Stimulated activated CD8-positive, alpha-beta memory T cell treated with anti-CD3 and anti-CD28 coated beads, Interleukin-4, amount 100 ng/mL, for 1 hour (primary cell): Measurements from ENCODE around the gene SMYD5.

Experiments
- DNase-seq, 2 donors: peaks; one replicate each; pipeline ENCODE4 v3.0.0-alpha.2; 2020; ENCODE audit warnings: low read depth in 2 of 2, low spot score in 1 of 2

The SMYD5 gene

DNA sequence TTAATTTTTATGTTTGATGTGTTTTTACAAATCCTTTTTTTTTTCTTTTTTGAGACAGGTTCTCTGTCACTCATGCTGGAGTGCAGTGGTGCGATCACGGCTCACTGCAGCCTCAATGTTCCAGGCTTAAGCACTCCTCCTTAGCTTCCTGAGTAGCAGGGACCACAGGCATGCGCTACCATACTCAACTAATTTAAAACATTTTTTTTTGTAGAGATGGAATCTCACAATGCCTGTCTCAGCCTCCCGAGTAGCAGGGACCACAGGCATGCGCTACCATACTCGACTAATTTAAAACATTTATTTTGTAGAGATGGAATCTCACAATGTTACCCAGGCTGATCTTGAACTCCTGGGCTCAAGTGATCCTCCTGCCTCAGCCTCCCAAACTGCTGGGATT lies 8.4 kb upstream of the SMYD5 start:
- DNase-seq: no peak

DNA sequence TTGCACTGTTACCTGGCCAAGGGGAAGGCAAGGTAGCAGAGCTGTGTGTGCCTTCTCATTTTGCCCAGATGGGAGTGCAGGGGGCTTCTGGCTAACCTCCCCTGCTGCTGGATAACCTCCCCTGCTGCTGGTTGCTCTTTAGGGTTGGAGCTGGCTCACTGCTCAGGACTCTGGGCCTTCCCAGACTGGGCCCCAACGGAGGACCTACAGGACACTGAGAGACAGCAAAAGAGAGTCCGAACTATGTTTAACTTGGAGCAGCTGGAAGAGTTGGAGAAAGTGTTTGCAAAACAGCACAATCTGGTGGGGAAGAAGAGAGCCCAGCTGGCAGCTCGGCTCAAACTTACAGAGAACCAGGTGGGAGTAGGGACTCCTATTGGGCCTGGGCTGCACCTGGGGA lies 5.8 kb upstream of the SMYD5 start:
- DNase-seq: no peak

DNA sequence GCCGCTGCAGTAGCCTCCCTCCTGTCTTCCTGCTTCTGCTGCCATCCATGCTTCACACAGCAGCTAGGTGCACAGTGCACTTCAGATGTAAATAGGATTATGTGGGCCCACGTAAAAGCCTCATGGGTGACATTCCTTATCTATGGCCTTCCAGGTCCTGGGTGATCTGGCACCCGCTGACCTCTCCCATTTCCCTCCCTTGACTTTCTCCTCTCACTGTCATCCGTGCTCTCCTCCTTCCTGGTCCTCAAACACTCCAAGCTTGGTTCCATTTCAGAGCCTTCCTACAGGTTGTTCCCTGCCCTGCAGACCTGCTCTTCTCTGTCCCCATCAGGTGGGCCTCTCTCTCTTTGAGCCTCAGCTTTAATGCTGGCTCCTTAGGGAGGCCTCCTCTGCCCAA lies 4.0 kb upstream of the SMYD5 start:
- DNase-seq: no peak

DNA sequence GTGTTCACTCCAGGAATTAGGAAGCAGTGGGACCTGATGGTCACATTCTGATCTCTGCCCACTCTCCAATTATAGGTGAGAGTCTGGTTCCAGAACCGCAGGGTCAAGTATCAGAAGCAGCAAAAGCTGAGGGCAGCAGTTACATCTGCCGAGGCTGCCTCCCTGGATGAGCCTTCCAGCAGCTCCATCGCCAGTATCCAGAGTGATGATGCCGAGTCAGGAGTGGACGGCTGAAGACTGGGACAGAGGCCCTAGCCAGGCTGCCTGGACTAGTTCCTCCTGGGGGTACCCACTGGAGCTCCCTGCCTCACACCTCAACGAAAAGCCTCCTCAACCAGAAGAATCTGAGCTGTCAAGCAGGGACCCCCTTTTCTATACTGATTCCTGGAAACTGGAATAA lies 3.3 kb upstream of the SMYD5 start:
- no peak for DNase-seq

DNA sequence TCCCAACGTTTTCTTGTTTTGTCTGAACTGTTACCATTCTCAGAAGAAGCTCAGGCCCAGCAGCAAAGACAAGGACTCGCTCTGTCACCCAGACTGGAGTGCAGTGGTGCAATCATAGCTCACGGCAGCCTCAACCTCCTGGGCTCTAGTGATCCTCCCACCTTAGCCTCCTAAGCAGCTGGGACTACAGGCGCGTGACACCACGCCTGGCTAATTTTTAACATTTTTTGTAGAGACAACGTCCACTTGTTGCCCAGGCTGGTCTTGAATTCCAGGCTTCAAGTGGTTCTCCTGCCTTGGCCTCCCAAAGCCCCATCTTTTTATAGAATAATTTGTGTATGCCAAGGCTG lies 2.0 kb upstream of the SMYD5 start:
- no peak for DNase-seq

DNA sequence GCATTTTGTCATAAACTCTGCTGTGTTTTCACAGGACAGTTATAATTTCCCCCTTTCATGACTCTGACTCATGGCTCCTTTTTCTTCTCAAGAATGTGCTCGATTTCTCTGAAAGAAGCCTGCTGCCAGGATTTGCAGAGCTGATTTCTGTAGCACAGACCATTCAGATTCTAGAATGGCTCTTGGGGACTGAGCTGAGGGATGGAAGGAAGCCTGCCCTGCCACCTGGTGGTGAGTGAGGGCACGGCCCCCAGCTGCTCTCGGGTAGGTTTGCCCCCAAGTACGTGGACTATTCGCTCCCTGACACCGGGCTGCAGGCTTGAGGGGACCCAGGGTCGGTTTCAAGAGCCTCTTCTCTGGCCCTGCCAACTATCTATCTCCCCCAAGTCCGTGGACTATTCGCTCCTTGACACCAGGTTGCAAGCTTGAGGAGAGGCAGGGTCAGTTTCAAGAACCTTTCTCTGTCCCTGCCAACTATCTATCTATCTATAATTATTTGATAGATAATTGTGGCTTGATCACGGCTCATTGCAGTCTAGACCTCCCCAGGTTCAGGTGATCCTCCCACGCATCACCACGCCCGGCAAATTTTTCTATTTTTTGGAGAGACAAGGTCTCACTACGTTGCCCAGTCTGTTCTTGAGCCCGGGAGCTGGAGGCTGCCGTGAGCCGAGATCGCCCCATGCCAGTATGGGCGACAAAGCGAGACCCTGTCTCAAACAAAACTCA lies 1.4 kb upstream of the SMYD5 start:
- DNase-seq: peak; percentile 42 to 49

DNA sequence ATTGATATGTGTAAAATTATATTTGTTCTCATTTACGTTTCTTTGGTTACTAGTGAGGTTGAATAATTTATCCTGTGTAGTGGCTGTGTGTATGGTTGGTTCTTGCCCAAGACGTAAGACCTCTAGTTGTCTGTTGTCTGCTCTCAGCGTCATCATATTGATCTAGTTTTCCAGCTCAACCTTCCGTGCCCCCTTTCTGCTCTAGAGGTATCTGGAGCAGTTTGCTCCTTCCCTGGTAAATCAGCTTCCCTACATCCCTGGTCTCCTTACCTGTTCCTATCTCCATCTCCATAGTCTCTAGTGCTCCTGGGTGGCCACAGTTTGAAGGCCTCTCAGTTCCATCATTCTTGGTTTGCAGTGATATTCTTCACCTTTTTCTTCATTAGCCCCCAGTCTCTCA lies 1.2 kb downstream of the SMYD5 start:
- DNase-seq: no peak

DNA sequence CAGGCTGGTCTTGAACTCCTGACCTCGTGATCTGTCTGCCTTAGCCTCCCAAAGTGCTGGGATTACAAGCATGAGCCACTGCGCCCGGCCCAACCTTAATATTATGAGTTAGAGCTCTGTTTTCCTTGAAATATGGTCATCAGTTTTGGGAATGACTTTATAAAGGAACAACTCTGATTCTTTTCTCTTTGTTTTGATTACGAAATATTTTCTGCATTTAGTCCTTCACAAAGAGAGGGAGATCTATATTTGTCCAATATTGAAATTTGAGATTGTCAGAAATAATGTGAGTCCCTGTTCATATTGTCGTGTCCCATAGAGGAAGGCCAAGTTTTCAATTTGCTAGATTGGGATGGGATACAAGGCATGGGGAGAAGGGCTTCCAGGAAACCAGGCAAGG lies 3.1 kb downstream of the SMYD5 start:
- DNase-seq: no peak

DNA sequence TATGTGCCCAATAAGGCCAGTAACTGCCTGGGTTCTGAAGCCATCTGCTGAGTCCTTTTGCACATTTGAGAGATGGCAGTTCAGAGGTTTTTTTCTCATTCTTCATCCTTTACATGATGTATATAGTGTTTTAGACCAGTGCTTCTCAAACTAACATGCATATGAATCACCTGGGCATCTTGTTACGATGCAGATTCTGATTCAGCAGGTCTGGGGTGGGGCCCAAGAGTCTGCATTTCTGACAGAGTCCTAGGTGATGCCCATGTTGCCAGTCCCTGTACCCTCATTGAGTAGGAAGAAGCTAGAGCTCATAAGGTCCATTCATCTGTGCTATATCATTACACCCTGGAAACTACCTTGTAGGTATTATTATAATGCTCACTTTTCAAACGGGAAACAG lies 3.8 kb downstream of the SMYD5 start:
- no peak for DNase-seq

DNA sequence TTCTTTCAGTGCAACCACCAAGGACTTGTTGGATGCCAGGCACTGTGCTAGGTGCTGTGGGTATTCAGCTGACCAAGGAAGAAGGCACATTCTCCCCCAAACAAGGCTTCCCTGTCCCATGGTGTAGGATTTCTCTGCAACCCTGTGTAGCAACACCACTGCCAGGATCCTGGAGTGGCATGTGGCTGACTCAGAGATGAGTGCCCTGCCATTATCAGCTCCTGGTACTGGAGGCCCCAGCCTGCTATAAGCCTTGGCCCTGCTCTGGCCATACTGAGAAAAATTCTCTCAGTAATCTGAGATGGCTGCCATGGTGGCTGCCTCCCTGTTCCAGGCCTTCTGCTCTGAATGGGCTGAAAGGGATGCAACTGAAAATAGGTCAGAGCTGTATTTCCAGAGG lies 4.3 kb downstream of the SMYD5 start:
- no peak for DNase-seq

DNA sequence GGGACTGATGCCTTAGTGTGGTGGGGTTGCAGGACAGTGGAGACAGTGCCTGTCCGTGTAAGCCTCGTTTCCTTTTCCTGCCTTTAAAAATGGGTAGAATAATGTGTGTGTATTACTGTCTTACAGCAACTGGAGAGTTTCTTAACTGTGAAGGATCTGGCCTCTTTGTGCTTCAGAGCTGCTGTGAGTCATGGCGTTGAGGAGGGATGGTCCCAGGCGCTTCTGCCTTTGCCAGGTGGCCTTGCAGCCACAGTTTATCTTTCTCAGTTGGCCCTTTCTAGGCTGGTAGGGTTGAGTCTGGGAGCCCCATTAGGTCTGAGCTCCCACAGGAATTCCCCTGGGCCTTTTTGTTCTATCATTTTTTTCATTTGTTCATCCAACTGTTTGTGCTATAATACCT lies 9.8 kb downstream of the SMYD5 start:
- DNase-seq: no peak

DNA sequence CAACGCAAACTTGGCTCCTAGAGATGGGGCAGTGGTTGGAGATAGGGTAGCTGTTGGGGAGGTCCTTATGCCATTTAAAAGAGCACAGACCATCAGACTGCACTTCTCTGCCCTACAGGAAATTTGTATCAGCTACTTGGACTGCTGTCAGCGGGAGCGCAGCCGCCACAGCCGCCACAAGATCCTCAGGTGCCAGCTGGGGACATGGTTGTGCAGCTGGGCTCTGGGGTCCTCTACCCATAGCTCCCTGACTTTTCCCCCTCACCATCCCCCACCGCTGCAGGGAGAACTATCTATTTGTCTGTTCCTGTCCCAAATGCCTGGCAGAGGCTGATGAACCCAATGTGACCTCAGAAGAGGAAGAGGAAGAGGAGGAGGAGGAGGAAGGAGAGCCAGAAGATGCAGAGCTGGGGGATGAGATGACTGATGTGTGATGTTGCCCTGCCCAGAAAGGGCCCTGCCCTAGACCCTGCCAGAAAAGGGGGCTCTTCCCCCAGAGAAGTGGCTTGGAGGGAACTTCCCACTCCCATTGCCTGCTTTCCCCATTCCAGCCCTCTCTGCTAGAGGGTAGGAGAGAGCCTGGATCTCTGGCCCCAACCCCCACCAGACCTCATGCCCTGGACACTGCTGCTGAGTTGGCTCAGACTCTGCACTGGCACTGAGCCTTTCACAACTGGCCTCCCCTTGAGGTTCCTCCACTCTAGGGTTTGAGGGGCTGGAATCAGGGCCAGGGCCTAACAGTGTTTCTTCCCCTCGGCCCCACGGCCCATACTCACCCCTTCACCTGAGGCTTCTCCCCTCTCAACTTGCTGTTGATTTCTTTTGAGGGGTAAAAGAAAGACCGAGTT lies 11.7 kb downstream of the SMYD5 start:
- DNase-seq: no peak

DNA sequence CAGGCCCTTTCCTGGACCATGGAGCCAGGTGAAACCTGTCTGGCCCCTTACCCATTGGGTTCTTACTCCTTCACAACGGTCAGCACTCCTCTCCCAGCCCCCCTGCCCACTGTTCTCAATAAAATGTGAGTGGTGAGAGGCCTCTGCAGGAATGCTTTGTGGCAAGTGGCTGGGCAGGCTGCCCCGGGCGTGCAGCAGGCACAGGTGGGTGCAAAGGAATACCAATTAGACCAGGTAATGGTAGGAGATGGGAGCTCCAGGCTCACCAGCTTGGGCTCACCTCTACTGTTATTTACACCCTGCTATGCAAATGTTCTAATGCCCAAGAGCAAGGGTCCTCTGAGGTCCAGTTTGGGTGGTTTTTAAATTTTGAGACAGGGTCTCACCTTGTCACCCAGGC lies 13.0 kb downstream of the SMYD5 start:
- no peak for DNase-seq

DNA sequence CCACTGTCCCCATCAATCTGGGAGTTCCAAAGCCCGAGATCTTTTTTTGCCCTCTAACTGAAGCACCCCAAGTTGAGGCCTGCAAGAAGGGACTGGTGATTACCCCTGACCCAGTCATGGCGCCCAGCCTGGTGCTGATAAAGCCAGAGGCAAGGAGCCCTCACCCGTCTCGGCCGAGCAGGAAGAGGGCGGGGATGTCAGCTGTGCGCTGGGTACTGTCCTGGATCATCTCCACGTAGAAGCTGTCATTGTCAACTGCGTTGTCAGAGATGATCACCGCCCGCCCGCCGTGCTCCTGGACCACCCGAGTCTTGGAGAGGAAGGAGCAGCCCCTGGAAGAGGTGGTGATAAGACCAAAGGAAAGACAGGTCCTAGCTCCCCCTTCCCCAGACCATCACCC lies 14.6 kb downstream of the SMYD5 start:
- no peak for DNase-seq

DNA sequence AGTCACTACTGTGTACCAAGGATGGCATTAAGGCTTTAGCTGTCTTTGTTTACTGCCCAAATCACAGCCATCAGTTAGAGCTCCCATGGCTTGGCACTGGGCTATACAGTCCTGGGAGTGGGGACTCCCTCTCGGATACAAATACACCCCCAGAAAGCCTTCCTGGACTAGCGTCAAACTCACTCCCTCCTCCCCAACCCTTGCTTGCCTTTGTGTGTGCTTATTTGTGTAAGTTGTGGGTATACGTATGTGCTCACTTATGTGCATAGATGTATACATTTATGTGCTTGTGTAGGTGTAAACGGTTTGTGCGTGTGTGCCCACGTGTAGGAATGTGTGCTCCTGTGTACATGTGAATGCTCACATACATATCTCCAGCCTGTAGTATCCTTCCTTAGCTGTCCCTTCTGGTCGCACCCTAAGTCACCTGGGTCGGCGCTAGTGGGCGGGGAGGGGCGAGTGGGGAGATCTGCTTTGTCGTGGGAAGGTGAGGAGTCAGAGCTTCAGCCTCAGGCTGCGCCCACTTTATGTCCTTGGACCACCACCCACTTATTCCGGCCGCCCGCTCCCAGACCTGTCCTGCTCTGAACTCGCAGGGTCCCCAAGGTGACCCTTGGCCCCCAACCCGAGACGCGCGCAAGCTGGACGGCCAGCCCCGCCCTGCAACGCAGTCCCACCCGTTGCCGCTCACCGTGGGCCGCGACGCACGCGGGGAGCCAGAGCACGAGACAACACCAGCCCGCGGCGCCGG lies 18.5 kb downstream of the SMYD5 start:
- no peak for DNase-seq

DNA sequence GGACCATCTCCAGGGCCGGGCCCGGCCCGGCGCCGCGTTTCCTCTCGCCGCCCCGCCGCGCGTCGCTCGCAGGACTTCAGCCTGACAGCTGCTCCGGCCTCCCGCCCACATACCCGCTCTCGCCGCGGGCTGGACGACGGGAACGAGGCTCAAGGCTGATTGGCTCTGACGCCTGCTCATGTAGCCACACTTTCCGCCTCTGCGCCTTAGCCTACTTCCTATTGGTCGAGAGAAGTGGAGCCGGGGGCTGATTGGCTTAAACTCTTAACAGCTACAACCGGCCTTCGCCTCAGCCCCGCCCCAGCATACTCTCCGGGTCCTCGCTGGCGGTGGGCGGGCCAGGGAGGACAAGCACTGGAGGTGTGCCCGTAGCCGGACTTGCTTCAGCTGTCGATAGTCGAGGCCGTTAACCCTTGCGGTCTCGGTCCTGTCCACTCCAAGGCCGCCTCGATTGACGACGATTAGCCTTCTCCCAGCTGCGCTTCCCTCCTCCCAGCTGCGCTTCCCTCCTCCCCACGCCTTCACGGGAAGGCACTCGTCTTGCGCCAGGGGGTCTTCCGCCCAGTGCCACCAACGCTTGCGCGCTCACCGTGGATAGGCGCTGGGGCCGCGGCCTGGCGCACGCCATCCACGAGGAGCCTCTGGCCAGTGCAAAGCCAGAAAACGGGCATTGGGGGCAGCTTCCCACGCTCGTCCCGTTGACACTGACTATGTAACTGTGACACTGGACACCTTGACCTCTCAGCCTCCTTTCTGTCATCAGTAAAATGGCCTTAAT lies 19.3 kb downstream of the SMYD5 start, which contains the start of gene PRADC1:
TSS of gene PRADC1 (minus strand) at position 86 of the 778 bp plus-strand sequence. CDS start at position 7, 79 bp downstream.
- peak; percentile 90 to 91 for DNase-seq

DNA sequence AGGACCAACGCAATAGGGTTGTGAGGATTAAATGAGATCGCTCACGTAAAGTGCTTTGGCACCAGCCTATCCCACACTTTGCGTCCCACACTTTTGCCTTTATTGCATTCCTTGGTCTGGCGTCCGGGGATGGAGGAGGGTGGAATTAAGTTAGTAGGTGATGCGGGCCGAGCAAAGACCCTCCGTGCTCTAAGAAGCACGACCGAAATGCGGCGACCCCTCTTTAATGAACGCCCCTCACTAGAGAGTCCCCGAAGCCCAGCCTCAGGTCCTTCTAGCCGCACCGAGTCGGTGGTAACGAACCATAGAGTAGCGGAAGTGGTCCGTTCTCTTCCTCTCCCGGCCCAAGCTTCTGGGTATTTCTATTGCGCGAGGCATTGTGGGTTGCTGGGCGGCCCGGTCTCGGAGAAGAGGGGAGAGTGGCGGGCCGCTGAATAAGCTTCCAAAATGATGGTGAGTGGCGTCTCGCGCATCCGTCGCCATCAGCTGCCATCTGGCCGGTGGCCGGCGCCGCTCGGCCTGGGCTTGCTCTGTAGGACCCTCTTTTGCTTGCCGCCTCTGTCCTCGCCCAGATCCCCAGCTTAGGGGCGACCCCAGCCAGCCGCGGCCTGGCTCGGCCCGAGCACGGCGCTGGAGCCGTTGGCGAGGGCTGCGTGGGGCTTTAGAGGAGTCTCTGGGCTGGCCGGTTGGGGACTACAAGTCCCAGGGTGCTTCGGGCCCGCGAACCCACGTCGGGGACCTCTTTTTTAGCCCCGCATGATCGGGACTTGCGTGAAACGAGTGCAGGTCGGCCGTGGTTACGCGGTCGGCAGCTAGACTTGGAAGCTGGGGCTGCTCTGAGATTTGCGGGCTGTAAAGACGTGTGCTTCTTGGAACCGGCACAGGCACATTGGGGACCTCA lies 20.1 kb downstream of the SMYD5 start, which contains the start of gene CCT7:
TSS of gene CCT7 (plus strand) at position 377 of the 901 bp plus-strand sequence. CDS start at position 448, 71 bp downstream.
- peak; percentile 71 to 76 for DNase-seq

DNA sequence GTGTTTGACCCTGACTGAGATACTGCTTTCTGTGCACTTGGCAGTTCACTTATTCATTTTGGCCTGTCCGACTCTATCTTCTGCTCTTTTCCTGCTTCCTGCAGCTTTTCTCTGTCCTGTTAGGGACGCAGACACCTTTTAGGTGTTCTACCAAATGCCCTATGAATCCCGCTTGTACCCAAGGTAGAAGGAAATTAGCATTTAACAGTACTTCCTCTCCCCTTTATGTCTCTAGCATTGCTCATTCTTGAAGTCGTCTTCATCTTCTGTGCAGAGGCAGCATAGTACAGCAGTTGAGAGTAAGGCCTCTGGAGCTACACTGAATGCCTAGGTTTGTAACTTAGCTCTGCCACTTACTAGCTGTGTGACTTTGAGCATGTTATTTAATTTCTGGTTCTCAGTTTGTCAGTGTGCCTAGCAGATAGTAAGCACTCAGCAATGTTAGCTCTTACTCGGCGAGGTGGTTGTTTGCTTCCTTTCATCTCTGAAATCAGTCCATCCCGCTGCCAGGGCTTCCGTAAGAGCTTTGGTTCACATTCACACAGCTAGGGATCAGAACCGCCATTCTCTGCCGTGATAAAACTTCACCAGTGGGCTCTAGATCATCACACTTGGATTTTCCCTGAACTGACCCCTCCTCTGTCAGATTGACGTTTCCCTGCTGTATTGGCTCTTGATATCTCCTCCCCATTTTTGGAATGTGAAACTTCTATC lies 21.4 kb downstream of the SMYD5 start:
- DNase-seq: no peak

DNA sequence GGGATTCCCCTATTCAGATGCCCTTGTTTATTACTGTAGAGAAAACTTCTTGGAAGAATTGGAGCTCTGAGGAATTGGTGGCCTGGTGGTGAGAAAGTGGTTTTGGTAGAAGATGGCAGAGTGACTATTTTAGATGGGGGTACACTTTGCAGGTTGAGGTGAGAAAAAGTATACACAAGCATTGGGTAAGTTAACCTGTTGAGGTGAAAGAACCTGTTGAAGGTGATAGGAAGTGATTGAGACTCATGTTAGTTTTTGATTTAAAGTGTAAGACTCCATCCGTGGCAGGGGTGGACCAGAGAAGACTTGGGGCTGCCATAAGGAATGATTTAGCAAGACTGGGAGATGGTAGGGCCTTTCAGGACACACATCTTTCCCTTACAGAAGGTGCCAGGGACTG lies 23.1 kb downstream of the SMYD5 start:
- DNase-seq: no peak
